Measurements from ENCODE around the gene CLASRP. TPM values are rescaled to one million over a fixed set of nuclear protein-coding genes. Genes with fewer than 3 reads are reported as not detected.

The CLASRP gene
- total and polyA plus RNA-seq, 2 of the 8 experiments (the other 6 are each of a cell fraction or from before 2014, with no cell fraction given) = 22.3 to 71.7 TPM

DNA sequence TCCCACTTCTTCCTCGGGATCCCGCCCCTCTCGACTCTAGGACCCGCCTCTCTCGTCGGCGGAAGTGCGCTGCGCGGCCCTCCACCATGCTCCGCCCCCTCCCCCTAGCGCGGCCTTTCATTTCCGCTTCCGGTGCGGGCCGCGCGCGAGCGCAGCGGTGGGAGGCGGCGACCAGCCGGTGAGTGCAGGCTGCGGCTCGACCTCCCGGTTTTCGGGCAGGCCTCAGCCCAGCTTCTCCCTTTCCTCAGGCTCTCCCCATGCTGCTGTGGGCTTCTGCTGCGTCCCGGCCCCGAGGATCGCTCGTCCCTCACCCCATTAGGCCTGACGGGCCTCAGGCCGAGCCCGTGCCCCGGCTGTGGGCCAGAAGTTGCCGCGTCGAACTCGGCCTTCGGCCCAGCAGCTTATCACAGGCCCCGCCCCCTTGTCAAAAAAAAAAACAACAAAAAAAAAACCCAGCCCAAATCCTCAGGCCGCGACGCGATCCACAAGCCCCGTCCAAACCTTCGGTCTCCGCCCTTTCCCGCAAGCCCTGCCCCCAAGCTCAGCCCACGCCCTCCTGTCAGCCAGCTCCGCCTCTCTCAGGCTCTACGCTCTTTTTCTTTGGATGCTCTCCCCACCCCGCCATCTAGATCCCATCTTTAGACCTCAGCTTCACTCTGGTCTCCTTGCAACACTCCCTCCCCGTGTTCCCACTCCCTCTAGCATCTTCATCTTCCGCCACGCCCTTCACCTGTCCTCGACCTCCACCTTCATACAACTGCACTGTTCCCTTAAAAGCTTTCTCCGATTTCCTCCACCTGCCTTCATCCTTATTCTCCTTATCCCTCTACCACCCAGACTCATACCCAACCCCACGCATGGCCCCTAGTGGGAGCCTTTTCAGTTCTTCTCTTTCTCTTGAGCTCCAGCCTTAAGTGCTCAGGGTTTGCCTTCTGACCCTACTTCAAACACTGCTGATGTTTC lies at the start of gene CLASRP (continued):
- TF ChIP-seq CBX5 (IDR thresholded peaks at IDR 0.05; ENCODE audit: low read depth, low read length) = no peak
- peak; percentile 42 to 84 for TF ChIP-seq POLR2A (IDR thresholded peaks at IDR 0.05; ENCODE audit: control extremely low read depth in 1 of 2, low read depth in 2 of 2, low read length in 2 of 2)
- peak; percentile 94 for TF ChIP-seq PHF8 (conservative IDR thresholded peaks at IDR 0.05; ENCODE audit: low read depth, low read length)
- TF ChIP-seq, protein P1, sequence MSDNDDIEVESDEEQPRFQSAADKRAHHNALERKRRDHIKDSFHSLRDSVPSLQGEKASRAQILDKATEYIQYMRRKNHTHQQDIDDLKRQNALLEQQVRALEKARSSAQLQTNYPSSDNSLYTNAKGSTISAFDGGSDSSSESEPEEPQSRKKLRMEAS (IDR thresholded peaks at IDR 0.05) = 0 out of 2 replicates have a peak, but pooled peaks have one; percentile 45
- no peak for TF ChIP-seq YY1 (IDR thresholded peaks at IDR 0.05; ENCODE audit: low read depth, low read length)
- peak; percentile 94 for TF ChIP-seq GABPA (IDR thresholded peaks at IDR 0.05; ENCODE audit: borderline replicate concordance, insufficient read depth, low read length)
- TF ChIP-seq HDAC2 (IDR thresholded peaks at IDR 0.05; ENCODE audit: borderline replicate concordance in 1 of 2, low read depth in 2 of 2, low read length in 2 of 2) = peak in 1 of 2 experiments; percentile 87; a peak in 2 of 4 replicates
- TF ChIP-seq KDM5A (IDR thresholded peaks at IDR 0.05; ENCODE audit: low read length) = no peak
- TF ChIP-seq TAF7 (optimal IDR thresholded peaks at IDR 0.05; ENCODE audit: borderline replicate concordance, low read depth, low read length) = no peak
- TF ChIP-seq TAF1 (IDR thresholded peaks at IDR 0.05; ENCODE audit: low read depth, low read length) = peak; percentile 70; the same call in 1 of the 2 replicates
- TF ChIP-seq SAP30 (IDR thresholded peaks at IDR 0.05; ENCODE audit: insufficient read depth, insufficient replicate concordance, low read length) = peak; percentile 79
- TF ChIP-seq CEBPB (IDR thresholded peaks at IDR 0.05; ENCODE audit: low read depth, low read length) = no peak
- peak; percentile 20 to 63; a peak in 2 of 4 replicates for TF ChIP-seq SIN3A (conservative IDR thresholded peaks at IDR 0.05 in 1 of 2, IDR thresholded peaks at IDR 0.05 in 1 of 2; ENCODE audit: low read depth in 1 of 2, low read length in 2 of 2)
- TF ChIP-seq POLR2AphosphoS5 (IDR thresholded peaks at IDR 0.05; ENCODE audit: low read depth, low read length) = peak; percentile 66; the same call in 1 of the 2 replicates

Data from H1 (cell line).